Measurements from ENCODE around the gene IGFBP1. TPM values are rescaled to one million over a fixed set of nuclear protein-coding genes. Genes with fewer than 3 reads are reported as not detected.
A peak's percentile ranks its signal among the peaks of the same experiment; 100 is the strongest.

The IGFBP1 gene
- total and polyA plus RNA-seq, 8 donors = 0.55 TPM; not detected in 7

GRCh38 chr7:45920502-45921380 lies 32.5 kb downstream of the IGFBP1 start, which contains the start of gene IGFBP3:
Gene IGFBP3, minus strand, starts transcription at chr7:45921272. Its CDS starts 132 bp downstream, at chr7:45921140.
- no peak for TF ChIP-seq POLR2AphosphoS5 (IDR thresholded peaks at IDR 0.05)
- no peak for TF ChIP-seq EP300 (IDR thresholded peaks at IDR 0.05)
- peaks cover 30 to 60% (median 49%) of the 10 kb centered on the region in 4 donors for H3K4me1 ChIP-seq
- peaks cover 6 to 60% (median 45%) of the 10 kb centered on the region in 3 donors for H3K27me3 ChIP-seq
- peak within 1 kb of the TSS in 3 of 5 donors; percentile 20 to 58 (median 54) for H3K27ac ChIP-seq
- 1 to 4% (median 3%) methylated on average over 48 to 111 of the region's 111 CpGs for WGBS, 5 donors
- peaks cover 0 to 8% (median 3%) of the 10 kb centered on the region in 4 donors for H3K36me3 ChIP-seq
- DNase-seq = peak in 1 of 2 donors; percentile 86
- H3K4me3 ChIP-seq = peak within 1 kb of the TSS; percentile 49 to 56 (median 50)
- intact Hi-C loops (cut with DNase I; ENCODE audit: low total_unique reads) = no loop called here
- no peaks in the 10 kb centered on the region for H3K9me3 ChIP-seq

DNA sequence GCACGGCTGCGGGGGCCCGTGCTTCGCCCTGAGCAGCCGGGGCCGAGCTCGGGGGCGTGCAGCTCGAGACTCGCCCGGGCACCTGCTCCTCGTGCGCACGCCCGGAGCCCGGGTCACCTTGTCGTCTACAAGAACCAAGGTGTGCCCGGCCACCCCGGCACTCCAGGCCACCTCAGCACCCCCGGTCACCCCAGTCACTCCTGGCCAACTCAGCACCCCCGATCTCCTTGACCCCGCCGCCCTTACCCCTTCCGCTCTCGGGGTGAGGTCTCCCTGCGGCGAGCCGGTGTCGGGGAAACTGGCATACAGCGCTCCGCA lies 33.1 kb downstream of the IGFBP1 start:
- Histone ChIP-seq H3K4me3 (peak overlapping the region; percentile 49 to 56 (median 50)), H3K27ac (peak overlapping the region in 2 of 5 donors; percentile 54 to 58), H3K36me3 (peaks cover 0 to 6% (median 2%) of the 10 kb centered on the region in 4 donors), H3K9me3 (no peaks in the 10 kb centered on the region), H3K4me1 (peaks cover 30 to 60% (median 49%) of the 10 kb centered on the region in 4 donors), H3K27me3 (peaks cover 6 to 60% (median 45%) of the 10 kb centered on the region in 3 donors)
- intact Hi-C loops (cut with DNase I; ENCODE audit: low total_unique reads) = no loop called here
- DNase-seq = no peak
- WGBS, 5 donors = 1 to 6% (median 4%) methylated on average over 11 to 31 of the region's 31 CpGs
- no peak for TF ChIP-seq EP300 (IDR thresholded peaks at IDR 0.05)
- TF ChIP-seq CTCF (IDR thresholded peaks at IDR 0.05) = no peak
- no peak for TF ChIP-seq POLR2AphosphoS5 (IDR thresholded peaks at IDR 0.05)
- TF ChIP-seq POLR2A (IDR thresholded peaks at IDR 0.05) = no peak

DNA sequence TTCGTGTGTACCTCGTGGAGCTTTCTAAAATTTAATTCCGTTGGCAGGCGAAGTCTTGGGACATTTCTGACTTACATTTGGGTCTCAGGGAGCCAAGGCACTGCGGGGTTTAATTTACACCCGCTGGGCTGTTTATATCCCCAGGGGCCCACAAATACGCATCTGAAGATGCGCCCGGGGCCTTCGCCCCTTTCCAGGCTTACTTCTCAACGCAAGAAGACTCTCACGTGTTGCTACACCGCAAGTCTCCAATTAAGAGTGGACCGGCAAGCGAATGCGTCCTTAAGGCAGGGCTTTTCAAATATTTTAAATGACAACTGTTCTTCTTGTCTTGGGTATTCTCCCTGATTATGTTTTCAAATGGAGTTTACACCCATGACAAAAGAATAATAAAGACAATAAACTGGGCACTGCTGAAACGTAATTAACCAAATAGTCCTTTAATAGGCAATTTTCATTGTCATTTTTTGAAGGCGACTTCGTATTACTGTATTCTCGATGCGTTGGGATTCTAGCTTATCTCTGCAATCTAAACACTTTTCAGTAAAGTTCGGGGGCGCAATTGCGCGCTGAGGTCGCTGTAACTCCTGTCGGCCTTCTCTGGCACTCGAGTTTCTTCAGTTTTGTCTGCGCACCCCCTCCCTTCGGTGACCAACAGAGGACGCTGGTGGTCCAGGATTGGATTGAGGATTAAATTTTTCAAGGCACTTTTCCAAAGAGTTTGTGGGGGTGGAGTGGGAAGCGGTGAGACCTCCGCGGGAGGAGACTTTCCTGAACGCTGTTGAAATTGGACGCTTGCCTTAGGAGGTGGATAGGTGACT lies 33.6 kb downstream of the IGFBP1 start:
- H3K27me3 ChIP-seq = peaks cover 6 to 60% (median 45%) of the 10 kb centered on the region in 3 donors
- intact Hi-C loops (cut with DNase I; ENCODE audit: low total_unique reads) = no loop called here
- peaks cover 30 to 60% (median 49%) of the 10 kb centered on the region in 4 donors for H3K4me1 ChIP-seq
- TF ChIP-seq POLR2AphosphoS5 (IDR thresholded peaks at IDR 0.05) (no peak), CTCF (IDR thresholded peaks at IDR 0.05) (peak in 5 of 7 experiments; percentile 14 to 60 (median 42)), EP300 (IDR thresholded peaks at IDR 0.05) (no peak), POLR2A (IDR thresholded peaks at IDR 0.05) (no peak)
- peaks cover 0 to 1% (median 0%) of the 10 kb centered on the region in 4 donors for H3K36me3 ChIP-seq
- H3K27ac ChIP-seq = peak overlapping the region in 3 of 5 donors; percentile 39 to 58 (median 54)
- peak in 1 of 2 donors; percentile 83 for DNase-seq
- WGBS, 5 donors = 4 to 7% (median 5%) methylated on average over 36 of the region's 36 CpGs
- H3K4me3 ChIP-seq = peak overlapping the region; percentile 49 to 56 (median 50)
- no peaks in the 10 kb centered on the region for H3K9me3 ChIP-seq

DNA sequence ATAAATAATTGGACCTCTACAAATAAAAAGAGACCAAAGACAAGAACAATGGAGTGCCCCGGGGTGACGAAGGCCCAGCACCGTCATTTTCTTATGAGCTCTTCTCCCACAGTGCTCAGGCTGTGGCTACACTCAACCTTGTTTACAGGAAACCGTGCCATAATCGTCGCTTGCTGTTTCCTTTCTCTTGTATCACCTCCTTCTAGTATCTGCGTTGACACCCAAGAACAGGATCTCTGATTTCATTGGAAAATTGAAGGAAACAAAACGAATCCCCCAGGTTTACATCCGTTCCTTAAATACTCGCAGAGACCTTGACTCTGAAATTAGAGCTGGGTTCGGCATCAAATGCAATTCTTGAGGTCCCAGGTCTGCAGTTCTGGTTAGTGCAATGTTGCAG lies 34.5 kb downstream of the IGFBP1 start:
- 4 to 9% (median 6%) methylated on average over 11 of the region's 11 CpGs for WGBS, 5 donors
- TF ChIP-seq POLR2A (IDR thresholded peaks at IDR 0.05) (no peak), EP300 (IDR thresholded peaks at IDR 0.05) (no peak), POLR2AphosphoS5 (IDR thresholded peaks at IDR 0.05) (no peak), CTCF (IDR thresholded peaks at IDR 0.05) (no peak)
- peak overlapping the region in 3 of 4 donors; percentile 7 to 56 (median 24) for H3K4me3 ChIP-seq
- H3K4me1 ChIP-seq = peaks cover 30 to 58% (median 45%) of the 10 kb centered on the region in 4 donors
- H3K36me3 ChIP-seq = no peaks in the 10 kb centered on the region
- H3K9me3 ChIP-seq = no peaks in the 10 kb centered on the region
- H3K27me3 ChIP-seq = peaks cover 6 to 53% (median 42%) of the 10 kb centered on the region in 3 donors
- DNase-seq = peak in 1 of 2 donors; percentile 42
- H3K27ac ChIP-seq = peak overlapping the region in 2 of 5 donors; percentile 39 to 58
- intact Hi-C loops (cut with DNase I; ENCODE audit: low total_unique reads) = no loop called here

Measured in stomach (tissue), 9 donors.